Right renal cortex interstitium (tissue), 3 donors: ENCODE measurements around the gene MRPL23. TPM values are rescaled to one million over a fixed set of nuclear protein-coding genes. Genes with fewer than 3 reads are reported as not detected.

ENCODE experiments used
- DNase-seq, 3 donors: peaks; one replicate each; pipeline ENCODE4 v3.0.0-alpha.2; 2013; ENCODE audit warnings: low read depth in 3 of 3, low spot score in 2 of 3
- polyA plus RNA-seq, 3 donors: library from polyadenylated mRNA; unstranded; fragments of 120-200 nt; gene quantifications; one replicate each; pipeline ENCODE4 v1.2.1, GENCODE V29; 2013; ENCODE audit not compliant: insufficient read length in 3 of 3

Gene MRPL23
- polyA plus RNA-seq, 3 donors: 49.9 to 54.0 (median 50.6) TPM

GRCh38 chr11:1949922-1950321 is 2.8 kb downstream of the MRPL23 start:
- DNase-seq: no peak

DNA sequence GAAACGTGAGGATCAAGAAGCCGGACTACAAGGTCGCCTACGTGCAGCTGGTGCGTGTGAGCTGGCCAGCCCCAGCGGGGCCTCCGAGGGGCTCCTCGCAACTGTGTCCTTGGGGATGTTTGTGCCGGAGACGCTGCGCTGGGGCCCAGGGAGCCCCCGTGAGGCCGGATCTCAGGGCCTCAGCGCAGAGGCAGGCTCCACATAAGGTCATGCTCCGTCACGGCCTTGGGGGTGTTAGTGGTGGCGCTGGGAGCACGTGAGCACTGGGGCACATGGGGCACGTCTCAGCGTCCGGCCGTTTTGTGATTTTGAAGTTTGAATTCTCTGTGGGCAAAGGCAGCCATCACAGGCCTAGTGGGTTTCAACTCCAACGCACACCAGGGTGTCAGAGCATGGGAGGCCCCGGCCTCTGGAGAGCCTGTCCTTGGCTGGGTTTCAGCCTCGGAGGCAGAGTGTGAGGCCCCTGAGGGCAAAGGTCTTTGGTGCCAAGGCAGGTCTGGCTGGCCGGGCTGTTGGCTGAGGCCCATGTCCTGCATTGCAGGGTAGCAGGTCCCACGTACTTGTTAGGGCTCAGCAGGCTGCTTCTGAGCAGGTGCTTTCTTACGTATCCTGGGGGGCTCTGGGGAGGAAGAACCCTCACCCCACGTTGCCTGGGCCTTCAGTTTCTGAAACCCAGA is 5.8 kb downstream of the MRPL23 start:
- no peak for DNase-seq

DNA sequence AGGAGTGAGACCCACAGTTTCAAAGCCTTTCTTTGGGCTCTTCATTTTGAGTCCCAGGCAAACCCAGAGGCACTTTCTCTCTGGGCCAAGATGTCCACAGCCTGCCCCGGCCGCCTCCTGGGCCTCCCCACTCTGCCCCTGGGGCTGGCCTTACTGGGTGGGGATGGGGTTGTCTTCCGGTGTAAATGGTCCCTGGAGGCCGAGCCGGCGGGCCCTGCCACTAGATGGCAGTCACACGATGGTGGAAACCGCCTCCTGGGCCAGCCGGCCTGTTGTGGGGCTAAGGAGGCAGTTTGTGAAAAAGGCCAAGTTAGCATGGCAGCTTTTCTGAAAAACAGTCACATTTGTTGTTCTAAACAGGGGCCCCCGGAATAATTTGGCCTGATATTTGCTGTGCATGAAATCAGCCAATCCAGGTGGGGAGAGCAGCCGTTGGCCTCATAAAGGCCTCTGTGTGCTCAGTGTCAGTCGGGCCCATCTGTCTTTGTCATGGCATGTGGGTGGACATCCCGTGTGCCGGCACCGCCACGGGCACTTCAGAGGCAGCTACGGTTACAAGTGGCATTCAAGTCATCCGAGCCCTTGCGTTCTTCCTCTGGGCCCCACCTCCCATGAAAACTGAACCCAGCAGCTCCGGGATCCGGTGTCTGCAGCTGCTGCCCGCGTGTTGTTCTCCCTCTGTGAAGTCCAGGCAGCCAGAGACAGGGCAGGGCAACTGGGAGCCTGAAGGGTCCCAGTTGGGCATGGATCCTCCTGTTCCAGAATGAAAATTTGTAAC is 6.5 kb downstream of the MRPL23 start:
- no peak for DNase-seq

GRCh38 chr11:1958367-1958766 is 11.2 kb downstream of the MRPL23 start:
- no peak for DNase-seq

GRCh38 chr11:1959786-1960185 is 12.7 kb downstream of the MRPL23 start:
- no peak for DNase-seq

GRCh38 chr11:1963864-1964263 is 16.7 kb downstream of the MRPL23 start:
- no peak for DNase-seq

DNA sequence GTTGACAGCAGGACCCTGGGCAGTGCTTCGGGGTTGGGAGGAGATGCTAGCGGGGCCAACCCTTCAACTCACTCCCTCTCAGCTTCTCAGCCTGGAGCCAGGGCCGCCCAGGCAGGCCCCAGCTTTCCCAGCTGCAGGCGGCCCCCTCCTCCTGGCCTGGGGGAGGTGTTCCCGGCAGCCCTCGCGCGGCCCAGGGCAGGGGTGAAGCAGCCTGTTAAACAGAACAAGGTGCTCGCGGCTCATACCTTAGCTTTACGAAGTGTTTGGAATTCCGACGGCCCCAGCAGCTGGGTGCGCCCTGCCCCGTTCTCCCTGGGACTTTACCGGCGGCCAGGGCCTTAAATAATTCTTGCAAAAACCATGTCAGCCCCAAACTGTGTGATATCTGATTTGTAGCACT is 17.2 kb downstream of the MRPL23 start:
- no peak for DNase-seq

GRCh38 chr11:1964955-1965354 is 17.8 kb downstream of the MRPL23 start:
- no peak for DNase-seq

GRCh38 chr11:1966531-1966930 is 19.4 kb downstream of the MRPL23 start:
- no peak for DNase-seq

GRCh38 chr11:1967641-1968225 is 20.6 kb downstream of the MRPL23 start:
- no peak for DNase-seq

DNA sequence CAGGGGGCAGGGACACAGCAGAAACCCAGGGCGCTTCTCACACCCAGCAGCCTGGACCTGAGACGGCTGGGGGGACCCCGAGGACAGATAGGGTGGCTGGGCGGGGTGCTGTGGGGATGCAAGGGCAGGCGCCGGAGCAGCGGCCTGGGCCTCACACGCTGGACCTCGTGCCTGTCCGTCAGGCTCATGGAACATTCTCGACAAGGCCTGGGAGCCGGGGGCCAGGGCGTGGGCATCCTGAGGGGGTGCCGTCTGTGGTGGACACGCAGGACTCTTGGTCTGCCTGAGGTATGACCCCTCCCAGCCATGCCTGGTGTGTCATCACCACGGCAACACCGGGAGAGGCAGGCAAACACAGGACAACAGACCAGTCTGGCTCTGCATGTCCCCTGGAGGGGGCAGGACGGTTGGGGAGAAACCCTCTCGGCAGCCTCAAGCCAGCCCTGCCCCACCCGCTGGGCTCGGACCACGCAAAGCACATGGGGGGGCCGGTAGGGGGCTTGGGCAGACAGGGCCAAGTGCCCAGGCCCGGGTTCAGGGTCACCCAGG is 21.4 kb downstream of the MRPL23 start:
- no peak for DNase-seq

DNA sequence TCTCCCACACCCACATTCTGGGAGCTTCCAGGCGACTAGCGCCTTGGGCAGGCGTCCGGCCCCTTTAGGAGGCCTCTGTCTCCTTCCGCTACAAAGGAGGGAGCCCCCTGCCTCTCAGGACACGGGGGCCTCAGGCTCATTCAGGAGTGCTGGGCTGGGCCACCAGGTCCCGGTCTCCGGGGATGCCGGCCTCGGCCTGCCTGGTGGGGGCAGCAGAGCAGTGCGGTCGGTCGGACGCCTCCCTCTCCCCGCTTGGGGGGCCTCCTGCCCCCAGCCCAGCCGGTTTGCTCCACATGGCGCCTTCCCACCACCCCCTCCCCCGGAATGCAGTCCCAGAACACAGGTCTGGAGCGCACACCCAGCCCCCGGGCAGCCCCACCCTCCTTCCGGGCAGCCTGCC is 21.9 kb downstream of the MRPL23 start:
- no peak for DNase-seq

GRCh38 chr11:1969776-1970175 is 22.6 kb downstream of the MRPL23 start:
- no peak for DNase-seq

- no peak for DNase-seq
These were observed 23.8 kb downstream of the MRPL23 start for GRCh38 chr11:1970956-1971355.

DNA sequence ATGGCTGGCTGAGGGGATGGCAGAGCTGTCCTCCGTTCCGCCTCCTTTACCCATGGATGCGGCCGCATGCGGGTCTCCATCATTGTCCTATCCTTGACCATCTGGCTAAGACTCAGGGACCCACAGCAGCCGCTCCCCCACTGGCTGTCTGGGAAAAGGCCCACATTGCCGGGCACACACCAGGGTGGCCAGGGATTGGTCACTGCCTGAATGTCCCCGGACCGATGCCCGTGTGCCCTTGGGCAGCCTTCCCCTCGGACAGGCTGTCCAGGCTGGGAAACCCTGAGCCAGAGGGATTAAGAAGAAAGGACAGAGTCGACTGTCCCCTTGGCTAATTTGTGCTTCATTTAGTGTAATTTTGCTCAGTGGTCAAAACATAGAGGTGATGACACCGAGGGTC is 28.1 kb downstream of the MRPL23 start:
- DNase-seq: no peak

DNA sequence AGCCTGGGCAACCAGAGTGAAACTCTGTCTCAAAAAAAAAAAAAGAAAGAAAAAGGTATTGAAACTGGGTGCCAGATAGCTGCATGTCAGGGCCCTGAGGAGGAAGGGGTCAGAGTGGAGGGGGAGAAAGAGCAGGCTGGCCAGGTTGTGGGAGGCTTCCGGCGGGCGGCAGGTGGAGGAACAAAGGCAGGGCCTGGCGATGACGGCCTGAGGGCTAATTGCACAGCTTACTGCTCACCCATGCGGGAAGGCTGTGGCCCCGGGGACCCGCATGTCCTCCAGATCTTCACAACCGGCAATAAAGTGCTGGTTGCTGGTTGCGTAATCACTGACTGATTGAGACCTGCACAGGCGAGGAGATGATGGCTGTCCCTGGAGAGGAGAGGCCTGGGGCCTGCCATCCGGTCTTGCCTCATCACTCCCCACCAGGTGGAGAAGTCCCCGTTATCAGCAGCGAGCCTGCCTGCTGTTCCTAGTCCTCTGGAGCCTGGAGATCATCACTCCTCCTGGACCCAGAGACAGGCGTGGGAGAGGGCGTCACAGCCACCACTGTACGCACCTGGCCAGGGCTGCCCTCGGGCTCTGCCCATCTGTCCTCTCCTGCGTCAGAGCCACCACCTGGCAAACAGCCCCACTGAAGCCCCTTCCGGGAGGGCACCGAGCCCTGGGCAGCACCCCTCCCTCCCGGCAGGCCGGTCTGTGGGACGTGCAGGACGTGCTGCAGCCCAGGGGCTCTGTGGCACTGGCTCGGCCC is 31.8 kb downstream of the MRPL23 start:
- no peak for DNase-seq

DNA sequence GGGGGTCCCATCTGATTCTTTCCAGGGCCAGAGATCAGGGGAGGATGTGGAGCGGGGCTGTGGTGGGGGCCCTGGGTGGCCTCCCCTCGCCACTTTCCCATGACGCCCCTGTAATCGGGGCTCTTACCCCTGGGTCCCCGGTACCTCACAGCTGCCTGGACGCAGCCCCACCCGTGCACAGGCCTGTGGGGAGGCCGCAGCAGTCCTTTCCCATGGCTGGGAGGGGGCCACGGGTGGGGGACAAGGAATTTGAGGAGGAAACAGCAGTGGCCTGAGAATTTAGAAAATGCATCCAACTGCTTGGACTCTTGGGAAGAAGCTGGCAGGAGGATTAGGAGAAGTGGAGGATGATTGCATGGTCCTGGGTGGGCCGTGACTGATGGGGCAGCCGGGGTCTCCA is 32.5 kb downstream of the MRPL23 start:
- no peak for DNase-seq

DNA sequence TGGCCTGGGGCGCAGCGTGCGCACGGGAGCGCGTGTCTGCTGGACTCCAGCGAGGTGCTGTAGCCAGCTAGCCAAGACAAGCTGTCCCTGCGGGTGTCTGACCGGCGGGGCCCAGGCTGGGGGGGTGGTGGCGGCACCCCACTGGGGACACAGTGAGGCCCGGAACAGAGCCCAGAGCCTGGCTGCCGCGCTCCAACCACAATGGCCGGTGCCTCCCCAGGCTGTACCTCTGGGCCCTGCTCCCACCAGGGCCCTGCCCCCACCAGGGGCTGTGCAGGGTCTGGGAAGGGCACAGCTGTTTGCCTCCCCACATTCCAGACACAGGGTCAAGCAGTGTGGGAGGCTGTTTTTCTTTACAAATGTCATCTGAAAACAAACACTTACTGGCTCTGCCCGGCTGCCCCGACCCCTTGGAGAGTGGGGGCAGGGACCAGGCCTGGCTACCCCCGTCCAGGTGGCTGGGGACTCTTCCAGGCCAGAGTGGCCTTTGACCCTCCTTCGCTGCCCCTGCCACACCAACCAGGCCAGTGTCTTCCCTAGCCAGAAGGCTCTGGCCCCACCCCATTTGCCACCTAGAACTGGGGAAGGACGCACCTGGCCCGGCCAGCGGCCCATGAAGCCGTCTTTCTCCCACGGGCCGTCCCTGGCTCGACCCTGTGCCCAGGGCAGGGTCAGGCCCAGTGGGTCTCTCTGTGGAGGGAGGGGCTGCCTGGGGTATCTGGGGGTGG is 35.9 kb downstream of the MRPL23 start:
- no peak for DNase-seq

GRCh38 chr11:1983601-1983961 is 36.4 kb downstream of the MRPL23 start:
- no peak for DNase-seq

DNA sequence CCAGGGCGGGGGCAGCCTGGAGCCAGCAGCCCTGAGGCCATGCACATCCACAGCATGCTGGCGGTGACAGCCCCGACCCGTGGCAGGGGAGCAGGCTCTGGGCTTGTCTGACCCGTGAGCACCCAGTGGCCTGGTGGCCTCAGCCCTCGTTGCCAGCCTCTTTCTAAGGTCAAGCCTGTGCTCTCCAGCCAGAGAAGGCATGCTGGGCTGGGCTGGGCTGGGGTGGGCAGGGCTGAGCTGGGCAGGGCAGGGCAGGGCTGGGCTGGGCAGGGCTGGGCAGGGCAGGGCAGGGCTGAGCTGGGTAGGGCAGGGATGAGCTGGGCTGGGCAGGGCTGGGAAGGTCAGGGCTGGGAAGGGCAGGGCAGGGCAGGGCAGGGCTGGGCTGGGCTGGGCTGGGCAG is 39.9 kb downstream of the MRPL23 start:
- DNase-seq: no peak
